ENCODE measurements around the gene SEL1L.

The SEL1L gene

GRCh38 chr14:81423504-81423903 is 110.1 kb downstream of the SEL1L start:
- Histone ChIP-seq H3K9me3 (ENCODE audit: control insufficient read depth, insufficient read depth, low read depth, low read length) (no peaks in the 10 kb centered on the region), H3K4me1 (ENCODE audit: control insufficient read depth, insufficient read depth, low read length) (no peaks in the 10 kb centered on the region; the same call in 1 of the 2 replicates), H3K27ac (ENCODE audit: extremely low read depth, low read depth, low read length) (no peak overlapping the region), H3K4me3 (ENCODE audit: low read depth, low read length) (no peak overlapping the region), H3K36me3 (ENCODE audit: control insufficient read depth in 2 of 2, insufficient read depth in 1 of 2, low read length in 2 of 2) (peaks cover 0 to 8% of the 10 kb centered on the region in 2 experiments; a peak in 2 of 3 replicates)
- POLR2A ChIA-PET, result no interaction called here
- no peak for TF ChIP-seq SETDB1 (IDR thresholded peaks at IDR 0.05; ENCODE audit: insufficient read length, low read length)
- CTCF ChIA-PET, result interaction anchor here (0.7 kb wide), 1 partner anchor 21 kb away, joined by 3 read pairs; no protein-coding TSS in a partner anchor

All from HEK293 (cell line).